GM21576 (cell line): ENCODE results near the gene SOX30.
A peak's percentile ranks its signal among the peaks of the same experiment; 100 is the strongest.
"Not testable (repeated sequence)": the region's sequence is repeated elsewhere in the genome, so short reads cannot be mapped to it uniquely, and the experiment has no call there.

ENCODE experiments used
- ATAC-seq: cut with Tn5 transposase; IDR thresholded peaks from one replicate; pipeline ENCODE4 v1.9.1; 2021; ENCODE audit warnings: mild to moderate bottlenecking, moderate library complexity; ENCODE audit not compliant: unreplicated experiment

Gene SOX30

DNA sequence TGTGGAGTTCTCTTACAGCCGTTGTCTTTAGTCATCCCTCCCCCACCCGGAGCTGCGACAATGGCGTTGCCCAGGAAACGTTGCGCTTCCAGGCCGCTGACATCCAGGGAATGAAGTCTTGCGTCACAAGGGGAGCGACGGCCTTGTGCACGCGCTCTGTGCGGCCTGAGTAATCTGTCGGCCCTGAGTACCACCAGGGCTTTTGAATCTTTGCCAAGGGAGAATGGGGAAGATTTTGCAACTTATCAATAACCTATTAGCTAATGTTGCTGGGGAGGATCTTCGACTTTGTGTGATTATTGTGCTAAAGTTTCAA lies at the start of gene SOX30:
TSS of gene SOX30 (minus strand) at position 62 of the 316 bp plus-strand sequence. CDS start 360 bp downstream, outside the sequence.
- no peak for ATAC-seq

- not testable (repeated sequence) for ATAC-seq
Measured at GRCh38 chr5:157698674-157699073, 46.4 kb upstream of the SOX30 start.

GRCh38 chr5:157696154-157696553 lies 43.9 kb upstream of the SOX30 start:
- not testable (repeated sequence) for ATAC-seq

DNA sequence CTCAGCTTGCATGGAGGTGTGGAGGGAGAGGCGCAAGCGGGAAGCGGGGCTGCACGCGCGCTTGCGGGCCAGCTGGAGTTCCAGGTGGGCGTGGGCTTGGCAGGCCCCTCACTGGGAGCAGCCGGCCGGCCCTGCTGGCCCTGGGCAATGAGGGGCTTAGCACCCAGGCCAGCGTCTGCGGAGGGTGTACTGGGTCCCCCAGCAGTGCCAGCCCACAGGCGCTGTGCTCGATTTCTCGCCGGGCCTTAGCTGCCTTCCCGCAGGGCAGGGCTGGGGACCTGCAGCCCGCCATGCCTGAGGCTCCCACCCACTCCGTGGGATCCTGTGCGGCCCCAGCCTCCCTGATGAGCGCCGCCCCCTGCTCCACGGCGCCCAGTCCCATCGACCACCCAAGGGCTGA lies 41.6 kb upstream of the SOX30 start:
- ATAC-seq: not testable (repeated sequence)

DNA sequence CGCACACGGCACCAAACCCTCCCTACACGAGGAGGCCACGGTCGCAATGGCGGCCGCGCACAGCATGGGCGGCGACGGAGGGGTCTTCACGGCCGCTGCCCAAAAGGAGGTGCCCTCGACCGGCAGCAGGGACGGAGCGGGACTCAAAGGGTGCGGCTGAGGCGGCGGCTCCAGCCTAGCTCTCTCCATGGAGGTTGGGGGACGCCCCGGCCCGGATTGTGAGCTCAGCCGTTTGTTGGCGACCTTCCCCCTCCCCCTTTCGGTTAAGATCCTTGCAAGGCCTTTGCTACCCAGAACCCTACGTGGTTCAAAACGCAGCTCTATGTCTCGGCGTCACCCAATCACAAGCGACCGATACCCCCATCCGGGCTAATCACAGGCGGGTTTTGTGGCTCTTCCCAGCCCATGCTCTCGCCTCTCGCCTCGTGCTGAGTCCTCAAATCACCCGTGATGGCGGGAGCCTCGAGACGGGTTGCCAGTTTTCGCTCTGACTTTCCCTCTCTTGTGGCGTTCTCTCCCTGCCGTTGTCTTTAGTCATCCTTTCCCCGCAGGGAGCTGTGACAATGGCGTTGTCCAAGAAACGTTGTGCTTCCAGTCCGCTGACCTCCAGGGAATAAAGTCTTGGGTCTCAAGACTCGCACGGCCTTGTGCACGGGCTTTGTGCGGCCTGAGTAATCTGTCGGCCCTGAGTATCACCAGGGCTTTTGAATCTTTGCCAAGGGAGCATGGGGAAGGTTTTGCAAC lies 38.6 kb upstream of the SOX30 start:
- ATAC-seq: no peak

- no peak for ATAC-seq
Measured at GRCh38 chr5:157689942-157690689, 37.9 kb upstream of the SOX30 start.

DNA sequence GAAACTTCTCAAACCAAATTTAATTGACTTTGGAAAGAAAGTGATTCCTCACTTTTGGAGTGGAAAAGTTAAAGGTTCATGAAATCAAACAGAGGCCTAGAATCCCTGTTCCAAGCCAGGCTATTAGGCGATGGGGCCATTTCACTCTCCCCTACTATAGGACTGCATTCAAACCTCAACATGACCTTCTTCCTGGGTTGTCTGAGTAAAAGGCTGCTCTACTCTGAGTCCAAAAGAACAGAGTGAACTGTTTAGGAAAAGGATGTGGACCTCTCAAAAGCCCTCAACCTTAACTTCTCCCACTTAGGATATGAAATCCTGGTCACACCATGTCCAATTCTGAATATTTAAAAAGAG lies 34.9 kb upstream of the SOX30 start:
- no peak for ATAC-seq

DNA sequence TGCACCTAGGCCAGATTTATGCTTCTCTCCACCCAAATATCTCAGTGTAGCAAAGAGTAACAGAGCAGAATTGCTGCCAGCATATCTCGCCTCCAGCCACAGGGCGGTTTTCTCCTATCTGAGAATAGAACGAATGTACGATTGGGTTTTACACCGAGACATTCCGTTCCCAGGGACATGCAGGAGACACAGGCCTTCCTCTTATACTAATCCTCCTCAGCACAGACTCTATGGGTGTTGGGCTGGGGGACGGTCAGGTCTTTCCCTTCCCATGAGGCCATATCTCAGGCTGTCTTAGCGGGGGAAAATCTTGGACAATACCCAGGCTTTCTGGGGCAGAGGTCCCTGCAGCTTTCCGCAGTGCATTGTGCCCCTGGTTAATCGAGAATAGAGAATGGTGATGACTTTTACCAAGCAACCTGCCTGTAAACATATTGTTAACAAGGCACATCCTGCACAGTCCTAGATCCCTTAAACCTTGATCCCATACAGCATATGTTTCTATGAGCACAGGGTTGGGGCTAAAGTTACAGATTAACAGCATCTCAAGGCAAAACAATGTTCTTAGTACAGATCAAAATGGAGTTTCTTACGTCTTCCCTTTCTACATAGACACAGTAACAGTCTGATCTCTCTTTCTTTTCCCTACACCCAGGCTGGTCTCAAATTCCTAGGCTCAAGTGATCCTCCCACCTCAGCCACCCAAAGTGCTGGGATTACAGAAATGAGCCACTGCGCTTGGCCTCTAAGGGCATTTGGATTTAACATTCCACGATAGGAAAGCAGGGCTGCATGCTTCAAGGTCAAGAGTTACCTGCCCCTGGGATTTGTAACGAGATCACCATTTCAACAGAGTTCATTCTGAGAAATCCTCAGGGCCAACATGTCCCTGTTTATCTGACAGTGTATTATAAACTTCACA lies 34.3 kb upstream of the SOX30 start:
- ATAC-seq: not testable (repeated sequence)

GRCh38 chr5:157682257-157682656 lies 30.0 kb upstream of the SOX30 start:
- no peak for ATAC-seq

DNA sequence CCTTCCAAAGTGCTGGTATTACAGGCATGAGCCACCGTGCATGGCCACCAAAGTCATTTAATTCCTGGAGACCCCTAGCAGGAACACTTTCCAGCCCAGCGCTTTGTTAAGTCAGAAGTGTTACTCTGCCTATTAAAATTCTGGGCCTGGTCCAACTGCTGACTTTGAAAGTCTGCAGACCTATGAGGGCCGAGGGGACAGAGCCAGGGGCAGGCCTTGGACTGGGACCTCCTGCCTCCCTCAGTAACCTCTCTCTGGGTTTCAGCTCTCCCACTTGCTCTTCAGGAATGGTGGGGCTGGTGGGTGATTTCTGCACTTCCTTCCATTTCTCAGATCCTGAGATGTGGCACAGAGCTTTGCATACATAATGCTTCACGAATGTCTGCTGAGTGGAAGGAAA lies 28.8 kb upstream of the SOX30 start:
- ATAC-seq: no peak

DNA sequence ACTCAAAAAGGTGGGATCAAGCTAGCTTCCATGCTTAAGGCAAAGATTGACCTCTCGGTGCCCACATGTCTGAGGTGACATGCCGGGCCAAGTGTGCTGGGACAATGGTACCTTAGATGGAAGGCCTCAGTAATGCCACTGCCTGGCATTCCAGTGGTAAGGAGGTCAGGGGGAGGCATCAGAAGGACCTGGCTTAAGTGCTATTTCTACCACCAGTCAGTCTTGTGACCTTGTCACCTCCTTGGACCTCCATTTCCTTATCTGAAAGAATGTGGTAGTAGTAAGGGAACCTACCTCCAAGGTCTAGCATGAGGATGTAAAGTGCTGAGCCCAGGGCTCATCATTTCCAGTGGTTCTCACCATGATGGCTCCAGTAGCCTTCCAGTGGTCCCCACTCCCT lies 28.0 kb upstream of the SOX30 start:
- no peak for ATAC-seq

DNA sequence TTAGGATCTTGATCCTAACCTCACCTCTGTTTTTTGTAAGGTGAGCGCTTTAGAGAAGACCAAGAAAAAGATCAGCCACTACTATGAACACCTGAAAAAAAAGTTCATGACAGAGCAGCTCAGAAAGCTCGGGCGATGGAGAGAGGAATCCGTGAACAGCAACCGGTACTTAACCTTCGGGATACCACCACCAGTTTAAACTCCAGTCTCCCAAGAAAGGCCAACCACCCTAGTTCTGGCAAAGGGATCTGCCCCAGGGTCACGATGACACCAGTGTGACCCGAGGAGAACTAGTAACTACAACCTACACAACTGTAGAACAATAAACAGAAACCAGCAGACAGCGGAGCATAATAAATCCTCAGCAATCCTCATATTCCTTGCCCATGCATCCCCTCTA lies 27.6 kb upstream of the SOX30 start:
- ATAC-seq: no peak

DNA sequence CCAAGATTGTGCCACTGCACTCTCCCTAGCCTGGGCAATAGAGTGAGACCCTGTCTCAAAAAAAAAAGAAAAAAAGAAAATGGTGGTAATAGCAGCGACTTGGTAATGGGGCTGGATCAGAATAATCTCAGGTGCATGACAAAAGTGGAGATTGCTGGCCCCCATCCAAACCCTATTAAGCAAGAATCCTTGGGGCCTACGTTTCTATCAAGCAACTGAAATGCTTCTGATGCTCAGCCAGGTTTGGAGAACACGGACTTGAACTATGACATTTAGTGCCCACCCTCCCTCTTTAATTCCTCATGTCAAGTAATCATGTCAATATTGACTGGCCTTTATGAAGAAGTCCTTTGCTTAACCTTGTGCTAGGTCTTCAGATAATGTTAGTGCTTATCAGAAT lies 25.7 kb upstream of the SOX30 start:
- no peak for ATAC-seq

GRCh38 chr5:157674351-157674750 lies 22.1 kb upstream of the SOX30 start:
- not testable (repeated sequence) for ATAC-seq

DNA sequence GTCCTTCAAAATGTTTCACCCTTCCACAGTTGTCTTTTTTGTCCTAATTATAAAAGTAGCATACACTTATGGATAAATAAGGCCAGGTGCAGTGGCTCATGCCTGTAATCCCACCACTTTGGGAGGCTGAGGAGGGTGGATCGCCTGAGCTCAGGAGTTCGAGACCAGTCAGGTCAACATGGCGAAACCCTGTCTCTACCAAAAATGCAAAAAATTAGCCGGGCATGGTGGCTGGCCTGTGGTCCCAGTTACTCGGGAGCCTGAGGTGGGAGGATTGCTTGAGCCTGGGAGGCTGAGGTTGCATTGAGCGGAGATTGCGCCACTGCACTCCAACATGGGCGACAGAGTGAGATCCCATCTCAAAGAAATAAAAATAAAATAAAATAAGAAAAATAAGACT lies 20.7 kb upstream of the SOX30 start:
- ATAC-seq: no peak

- ATAC-seq: no peak
Measured at GRCh38 chr5:157671592-157672330, 19.5 kb upstream of the SOX30 start.

- peak; percentile 69 for ATAC-seq
Measured at GRCh38 chr5:157670662-157671591, 18.7 kb upstream of the SOX30 start, which contains the start of gene C5orf52. C5orf52 (plus strand) TSS chr5:157671533; CDS start chr5:157671615, 82 bp downstream.

GRCh38 chr5:157669701-157670097 lies 17.5 kb upstream of the SOX30 start:
- ATAC-seq: no peak

DNA sequence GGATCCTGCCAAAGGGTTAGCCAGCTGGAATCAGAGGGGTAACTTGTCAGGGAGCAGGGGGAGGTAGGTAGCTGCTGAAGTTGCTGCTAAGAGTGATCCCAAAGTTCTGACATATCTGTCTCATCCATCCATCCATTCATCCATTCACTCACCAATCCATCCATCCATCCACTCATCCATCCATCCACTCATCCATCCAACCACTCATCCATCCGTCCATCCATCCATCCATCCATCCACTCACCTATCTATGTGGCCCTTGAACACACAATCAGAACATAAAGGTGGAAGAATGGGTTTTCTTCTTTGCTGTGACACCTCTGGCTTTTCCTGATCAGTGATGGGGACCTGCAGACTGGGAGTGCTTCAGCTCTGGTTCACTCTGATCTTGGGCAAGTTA lies 16.1 kb upstream of the SOX30 start:
- no peak for ATAC-seq
